IgD-negative memory B cell (primary cell): ENCODE data around the gene DAAM2. TPM values are rescaled to one million over a fixed set of nuclear protein-coding genes. Genes with fewer than 3 reads are reported as not detected.

Experiments
- H3K27ac Mint-ChIP-seq, 3 donors: one replicate each; pipeline ENCODE4 v1.8.0; 2020 to 2022; ENCODE audit warnings: mild to moderate bottlenecking in 3 of 3, mixed read lengths in 3 of 3, moderate library complexity in 1 of 3
- H3K27me3 Mint-ChIP-seq: one replicate; pipeline ENCODE4 v1.8.0; 2021; ENCODE audit warnings: mixed read lengths
- H3K36me3 Mint-ChIP-seq: one replicate; pipeline ENCODE4 v1.8.0; 2020; ENCODE audit warnings: mild to moderate bottlenecking, mixed read lengths
- H3K4me1 Mint-ChIP-seq, 3 donors: one replicate each; pipeline ENCODE4 v1.8.0; 2020 to 2022; ENCODE audit warnings: mixed read lengths in 3 of 3, mild to moderate bottlenecking in 1 of 3
- H3K4me3 Mint-ChIP-seq, 4 donors: one replicate each; pipeline ENCODE4 v1.8.0; 2020 to 2022; ENCODE audit warnings: mild to moderate bottlenecking in 4 of 4, mixed read lengths in 4 of 4, moderate library complexity in 3 of 4
- H3K9me3 Mint-ChIP-seq, 3 donors: one replicate each; pipeline ENCODE4 v1.8.0; 2020 to 2021; ENCODE audit warnings: mixed read lengths in 3 of 3, mild to moderate bottlenecking in 1 of 3
- polyA plus RNA-seq: library from polyadenylated mRNA; unstranded; fragments of 300-500 nt; fragmentation: Illumina TruSeq; gene quantifications from one replicate; pipeline ENCODE4 v1.2.3, GENCODE V29; 2021

The DAAM2 gene
- polyA plus RNA-seq, 1 donor from 2014 or later = not detected

DNA sequence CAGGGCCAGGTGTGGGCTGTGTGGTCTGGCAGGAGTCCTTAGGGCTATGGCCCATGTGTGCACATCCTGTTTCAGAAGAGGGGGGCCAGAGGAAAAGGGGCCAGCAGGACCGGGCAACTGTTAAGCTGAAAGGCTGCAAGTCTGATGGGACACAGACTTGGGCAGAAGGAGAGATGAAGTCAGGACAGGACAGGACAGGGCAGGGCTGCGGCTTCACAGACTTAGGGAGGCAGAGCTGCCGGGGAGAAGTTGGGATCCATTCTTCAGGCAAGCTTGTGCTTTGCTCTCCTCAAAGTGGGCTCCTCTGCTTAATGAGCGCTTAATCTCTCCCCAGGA, 113.4 kb downstream of the DAAM2 start:
- peaks cover 2% of the 10 kb centered on the region for H3K27me3 Mint-ChIP-seq
- peaks cover 2% of the 10 kb centered on the region for H3K36me3 Mint-ChIP-seq
- no peaks in the 10 kb centered on the region for H3K4me1 Mint-ChIP-seq
- H3K9me3 Mint-ChIP-seq = no peaks in the 10 kb centered on the region
- H3K4me3 Mint-ChIP-seq = no peak overlapping the region
- H3K27ac Mint-ChIP-seq = no peak overlapping the region

- H3K27me3 Mint-ChIP-seq = peaks cover 2% of the 10 kb centered on the region
- H3K4me1 Mint-ChIP-seq = no peaks in the 10 kb centered on the region
- no peak overlapping the region for H3K4me3 Mint-ChIP-seq
- peak overlapping the region in 1 of 3 donors; percentile 54 for H3K27ac Mint-ChIP-seq
- H3K9me3 Mint-ChIP-seq = no peaks in the 10 kb centered on the region
- H3K36me3 Mint-ChIP-seq = peaks cover 2% of the 10 kb centered on the region
These were observed 114.2 kb downstream of the DAAM2 start for GRCh38 chr6:39906318-39906761.

GRCh38 chr6:39907871-39908575, 115.8 kb downstream of the DAAM2 start:
- Mint-ChIP-seq H3K36me3 (peaks cover 2% of the 10 kb centered on the region), H3K9me3 (no peaks in the 10 kb centered on the region), H3K4me3 (no peak overlapping the region), H3K27ac (no peak overlapping the region), H3K27me3 (peaks cover 3% of the 10 kb centered on the region), H3K4me1 (no peaks in the 10 kb centered on the region)

GRCh38 chr6:39908838-39909583, 116.8 kb downstream of the DAAM2 start:
- Mint-ChIP-seq H3K4me3 (no peak overlapping the region), H3K36me3 (peaks cover 2% of the 10 kb centered on the region), H3K4me1 (no peaks in the 10 kb centered on the region), H3K27ac (no peak overlapping the region), H3K9me3 (no peaks in the 10 kb centered on the region), H3K27me3 (peaks cover 3% of the 10 kb centered on the region)

GRCh38 chr6:39909701-39910100, 117.5 kb downstream of the DAAM2 start:
- H3K9me3 Mint-ChIP-seq = no peaks in the 10 kb centered on the region
- peaks cover 2% of the 10 kb centered on the region for H3K36me3 Mint-ChIP-seq
- no peaks in the 10 kb centered on the region for H3K4me1 Mint-ChIP-seq
- H3K27ac Mint-ChIP-seq = peak overlapping the region in 1 of 3 donors; percentile 60
- peaks cover 3% of the 10 kb centered on the region for H3K27me3 Mint-ChIP-seq
- H3K4me3 Mint-ChIP-seq = no peak overlapping the region

GRCh38 chr6:39910164-39910563, 118.0 kb downstream of the DAAM2 start:
- H3K27ac Mint-ChIP-seq = no peak overlapping the region
- no peaks in the 10 kb centered on the region for H3K9me3 Mint-ChIP-seq
- H3K36me3 Mint-ChIP-seq = no peaks in the 10 kb centered on the region
- H3K4me3 Mint-ChIP-seq = no peak overlapping the region
- H3K27me3 Mint-ChIP-seq = peaks cover 3% of the 10 kb centered on the region
- no peaks in the 10 kb centered on the region for H3K4me1 Mint-ChIP-seq

- Mint-ChIP-seq H3K27me3 (peaks cover 3% of the 10 kb centered on the region), H3K4me3 (no peak overlapping the region), H3K9me3 (no peaks in the 10 kb centered on the region), H3K4me1 (no peaks in the 10 kb centered on the region), H3K36me3 (no peaks in the 10 kb centered on the region), H3K27ac (no peak overlapping the region)
These were observed 118.6 kb downstream of the DAAM2 start for GRCh38 chr6:39910744-39911143.

DNA sequence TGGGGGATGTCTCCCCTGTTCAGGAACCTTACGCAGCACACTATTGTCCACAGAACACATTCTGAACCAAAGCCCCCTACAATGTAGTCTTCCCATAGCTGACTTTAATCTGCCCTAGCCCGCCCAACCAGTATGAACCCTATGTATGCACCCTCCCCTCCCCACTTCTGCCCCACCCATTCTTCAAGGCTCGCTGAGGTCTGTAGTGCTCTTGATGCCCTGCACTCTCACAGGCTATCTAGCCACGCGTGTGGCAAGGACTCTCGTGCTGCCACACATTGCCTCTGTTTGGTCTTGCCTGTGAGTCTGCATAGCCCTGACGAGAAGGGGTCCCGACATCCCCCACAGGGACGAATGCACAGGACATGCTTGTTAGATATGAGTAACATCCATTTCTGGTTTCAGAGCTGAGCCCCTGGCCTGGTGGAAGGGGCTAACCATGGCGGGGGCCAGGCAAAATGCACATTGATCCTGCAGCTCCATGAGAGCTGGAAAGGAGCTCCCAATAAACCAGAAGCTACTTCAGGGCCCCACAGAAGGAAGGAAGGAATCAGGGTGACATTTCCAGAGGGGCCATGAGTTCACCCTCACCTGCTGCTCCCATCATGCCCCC, 119.4 kb downstream of the DAAM2 start:
- Mint-ChIP-seq H3K4me3 (no peak overlapping the region), H3K27ac (no peak overlapping the region), H3K36me3 (no peaks in the 10 kb centered on the region), H3K27me3 (peaks cover 3% of the 10 kb centered on the region), H3K4me1 (no peaks in the 10 kb centered on the region), H3K9me3 (no peaks in the 10 kb centered on the region)

DNA sequence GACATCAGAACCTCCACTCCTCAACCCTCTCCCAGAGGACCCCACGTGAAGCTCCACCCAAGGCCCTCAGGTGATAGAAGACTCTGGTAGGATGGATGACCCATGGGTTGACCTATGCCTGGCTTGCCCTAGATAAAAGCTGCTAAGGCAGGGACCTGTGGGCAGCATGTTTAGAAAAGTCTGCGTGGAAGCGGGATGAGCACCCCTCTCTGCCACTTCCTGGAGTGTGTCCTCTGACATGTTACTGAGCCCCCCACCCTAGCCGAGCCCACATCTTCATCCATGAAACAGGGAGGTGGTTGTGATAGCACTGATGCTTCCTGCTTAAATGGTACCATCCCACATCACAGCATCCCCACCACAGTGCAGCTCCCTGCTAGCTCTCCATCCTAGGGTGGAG, 120.3 kb downstream of the DAAM2 start:
- Mint-ChIP-seq H3K27me3 (peaks cover 3% of the 10 kb centered on the region), H3K4me3 (no peak overlapping the region), H3K27ac (no peak overlapping the region), H3K4me1 (no peaks in the 10 kb centered on the region), H3K9me3 (no peaks in the 10 kb centered on the region), H3K36me3 (no peaks in the 10 kb centered on the region)

GRCh38 chr6:39913391-39913916, 121.3 kb downstream of the DAAM2 start:
- H3K9me3 Mint-ChIP-seq = no peaks in the 10 kb centered on the region
- H3K4me3 Mint-ChIP-seq = no peak overlapping the region
- H3K4me1 Mint-ChIP-seq = no peaks in the 10 kb centered on the region
- peak overlapping the region in 1 of 3 donors; percentile 70 for H3K27ac Mint-ChIP-seq
- peaks cover 1% of the 10 kb centered on the region for H3K27me3 Mint-ChIP-seq
- H3K36me3 Mint-ChIP-seq = no peaks in the 10 kb centered on the region

GRCh38 chr6:39914239-39914638, 122.1 kb downstream of the DAAM2 start:
- Mint-ChIP-seq H3K4me1 (no peaks in the 10 kb centered on the region), H3K9me3 (no peaks in the 10 kb centered on the region), H3K27ac (peak overlapping the region in 1 of 3 donors; percentile 76), H3K4me3 (no peak overlapping the region), H3K36me3 (no peaks in the 10 kb centered on the region), H3K27me3 (peaks cover 1% of the 10 kb centered on the region)

- Mint-ChIP-seq H3K4me3 (no peak overlapping the region), H3K9me3 (no peaks in the 10 kb centered on the region), H3K27ac (no peak overlapping the region), H3K4me1 (no peaks in the 10 kb centered on the region), H3K27me3 (peaks cover 1% of the 10 kb centered on the region), H3K36me3 (no peaks in the 10 kb centered on the region)
These were observed 123.7 kb downstream of the DAAM2 start for GRCh38 chr6:39915866-39916265.

GRCh38 chr6:39917329-39917728, 125.2 kb downstream of the DAAM2 start:
- Mint-ChIP-seq H3K36me3 (no peaks in the 10 kb centered on the region), H3K9me3 (no peaks in the 10 kb centered on the region), H3K4me3 (no peak overlapping the region), H3K27me3 (peaks cover 1% of the 10 kb centered on the region), H3K4me1 (no peaks in the 10 kb centered on the region), H3K27ac (no peak overlapping the region)

DNA sequence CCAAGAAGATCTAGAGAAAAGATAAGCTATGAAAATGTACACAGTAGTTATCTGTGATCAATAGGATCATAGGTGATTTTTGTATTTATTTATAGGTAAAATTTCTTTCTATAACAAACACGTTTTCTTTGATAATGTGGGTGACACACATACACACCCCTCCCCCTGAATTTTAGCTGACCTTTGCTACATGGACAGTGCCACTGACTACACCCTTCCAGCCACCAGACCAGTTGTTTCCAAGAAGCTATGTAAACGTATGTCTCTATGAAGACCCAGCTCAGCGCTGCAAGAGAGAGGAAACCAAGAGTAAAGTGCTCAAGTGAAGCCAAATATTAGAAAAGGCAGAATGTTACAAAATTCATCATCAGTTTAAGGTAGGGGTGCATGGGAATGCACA, 125.8 kb downstream of the DAAM2 start:
- H3K27ac Mint-ChIP-seq = no peak overlapping the region
- no peaks in the 10 kb centered on the region for H3K4me1 Mint-ChIP-seq
- no peak overlapping the region for H3K4me3 Mint-ChIP-seq
- no peaks in the 10 kb centered on the region for H3K27me3 Mint-ChIP-seq
- no peaks in the 10 kb centered on the region for H3K9me3 Mint-ChIP-seq
- H3K36me3 Mint-ChIP-seq = no peaks in the 10 kb centered on the region

GRCh38 chr6:39918831-39919230, 126.7 kb downstream of the DAAM2 start:
- H3K4me1 Mint-ChIP-seq = no peaks in the 10 kb centered on the region
- no peak overlapping the region for H3K4me3 Mint-ChIP-seq
- H3K27ac Mint-ChIP-seq = no peak overlapping the region
- no peaks in the 10 kb centered on the region for H3K9me3 Mint-ChIP-seq
- H3K36me3 Mint-ChIP-seq = no peaks in the 10 kb centered on the region
- no peaks in the 10 kb centered on the region for H3K27me3 Mint-ChIP-seq
